Loucy (cell line): Measurements from ENCODE around the gene TMEM121.

Experiments used
- CTCF ChIP-seq: fragments of 200-600 bp; sonication (generic); conservative IDR thresholded peaks from 2 replicates; pipeline ENCODE4 v1.5.1; 2014; ENCODE audit warnings: mild to moderate bottlenecking, antibody characterized with exemption, low read length
- EZH2phosphoT487 ChIP-seq: fragments of 200-600 bp; IDR thresholded peaks from 2 replicates; pipeline ENCODE4 v1.6.1; 2018; ENCODE audit warnings: antibody characterized with exemption, mild to moderate bottlenecking, moderate library complexity, borderline replicate concordance

GRCh38 chr14:105532735-105533141 is 6.4 kb downstream of the TMEM121 start:
- TF ChIP-seq CTCF (peak; percentile 59), EZH2phosphoT487 (no peak)
